GM13976 (cell line): ENCODE data around the gene NSMCE4A.
"Not testable (repeated sequence)": the region's sequence is repeated elsewhere in the genome, so short reads cannot be mapped to it uniquely, and the experiment has no call there.

Experiments used
- DNase-seq: peaks from one replicate; pipeline ENCODE4 v3.0.0; 2012; ENCODE audit warnings: low spot score
- CTCF ChIP-seq: IDR thresholded peaks from 2 replicates; pipeline ENCODE4 v1.5.1; 2012; ENCODE audit warnings: borderline replicate concordance, mild to moderate bottlenecking; ENCODE audit not compliant: insufficient read depth; ENCODE audit errors: extremely low read depth, missing control alignments, control extremely low read depth
- in situ Hi-C: fragments of 300-500 bp; cut with MboI; formaldehyde crosslinking; loops from one replicate; pipeline ENCODE4 v1.12.0; 2022; ENCODE audit warnings: low sequenced_read_pairs, mixed read lengths, inconsistent platforms; ENCODE audit not compliant: unreplicated experiment

NSMCE4A gene

DNA sequence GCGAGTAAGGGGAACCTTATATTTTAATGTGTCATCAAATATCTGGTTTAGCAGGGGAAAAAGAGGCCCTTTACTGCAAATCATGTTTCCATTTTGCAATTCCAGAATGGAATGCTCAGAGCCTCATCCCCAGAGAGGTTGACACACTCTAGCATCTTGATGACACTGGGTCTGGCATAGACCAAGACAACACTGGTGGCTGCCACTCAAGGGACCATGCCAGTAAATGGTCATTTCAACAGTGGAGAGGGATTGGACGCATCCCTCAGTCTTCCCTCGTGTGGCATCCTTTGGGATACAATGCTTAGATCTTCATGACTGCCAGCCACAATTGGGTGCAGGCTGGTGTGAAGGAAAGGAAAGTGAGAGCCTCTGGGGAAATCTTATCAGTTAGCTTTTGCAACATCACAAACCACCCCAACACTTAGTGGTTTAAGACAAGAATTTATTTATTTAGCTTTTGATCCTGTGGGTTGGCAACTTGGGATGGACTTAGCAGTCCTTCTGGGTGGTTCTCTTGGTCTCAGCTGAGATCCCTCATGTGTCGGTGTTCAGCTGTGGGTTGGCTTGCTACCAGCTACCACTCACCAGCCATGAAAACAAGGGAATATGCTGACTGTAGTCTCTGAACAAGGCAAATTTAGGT, 35.5 kb upstream of the NSMCE4A start:
- no peak for DNase-seq
- TF ChIP-seq CTCF = no peak
- in situ Hi-C loops = no loop called here

GRCh38 chr10:122007415-122007814, 32.4 kb upstream of the NSMCE4A start:
- in situ Hi-C loops = no loop called here
- DNase-seq = no peak
- TF ChIP-seq CTCF = no peak

GRCh38 chr10:122001698-122002097, 26.7 kb upstream of the NSMCE4A start:
- TF ChIP-seq CTCF = no peak
- no peak for DNase-seq
- in situ Hi-C loops = no loop called here

DNA sequence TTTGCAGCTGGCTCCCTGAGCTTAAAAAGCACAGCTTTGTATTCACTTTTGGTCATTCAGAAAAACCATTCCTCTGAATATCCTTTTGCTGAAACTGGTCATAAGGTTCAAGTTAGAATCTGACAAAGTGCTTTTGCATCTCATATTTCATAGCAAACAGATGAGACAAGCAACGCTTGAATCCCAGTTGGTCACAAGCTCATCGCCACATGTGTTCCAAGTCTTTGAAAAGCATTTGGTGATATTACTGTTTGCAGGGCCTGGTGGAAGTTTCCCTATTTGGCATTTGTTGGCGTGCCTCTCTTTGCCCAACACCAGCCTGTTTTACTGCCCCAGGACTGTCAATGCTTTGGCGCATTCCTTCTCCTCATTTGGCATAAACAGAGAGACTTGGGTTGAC, 24.3 kb upstream of the NSMCE4A start:
- TF ChIP-seq CTCF = no peak
- in situ Hi-C loops = no loop called here
- DNase-seq = no peak

DNA sequence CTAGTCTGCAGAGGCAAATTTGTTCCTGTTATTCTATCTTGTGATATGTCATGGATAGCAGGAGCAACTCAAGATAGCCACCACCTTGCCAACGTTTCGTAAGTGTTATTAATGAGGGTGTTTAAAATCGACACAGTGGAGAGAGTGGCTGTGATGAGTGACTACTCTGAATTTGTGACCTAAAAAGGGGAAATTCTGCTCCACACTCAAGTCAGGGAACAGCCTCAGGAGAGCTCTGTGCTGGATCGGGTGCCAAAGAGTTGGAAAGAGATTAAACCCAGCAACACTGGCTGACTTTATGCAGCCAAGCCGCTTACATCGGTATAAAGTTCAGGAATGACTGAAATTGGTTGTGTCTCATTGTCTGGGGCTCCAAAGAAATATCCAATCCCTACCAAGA, 23.4 kb upstream of the NSMCE4A start:
- no peak for DNase-seq
- in situ Hi-C loops = no loop called here
- TF ChIP-seq CTCF = no peak

GRCh38 chr10:121994429-121994941, 19.5 kb upstream of the NSMCE4A start:
- in situ Hi-C loops = no loop called here
- no peak for TF ChIP-seq CTCF
- no peak for DNase-seq

GRCh38 chr10:121991727-121992126, 16.7 kb upstream of the NSMCE4A start:
- DNase-seq, in situ Hi-C loops: not testable (repeated sequence)
